Hepatocyte (in vitro differentiated cells): Measurements from ENCODE around the gene ZNF212. TPM values are rescaled to one million over a fixed set of nuclear protein-coding genes. Genes with fewer than 3 reads are reported as not detected.

Experiments
- DNase-seq: peaks from one replicate; pipeline ENCODE4 v3.0.0-alpha.2; 2016; ENCODE audit warnings: low spot score
- H2AFZ ChIP-seq: fragments of 200-600 bp; sonication (generic); 2 replicates; pipeline ENCODE4 v1.6.0; 2016; ENCODE audit warnings: antibody characterized with exemption, mild to moderate bottlenecking
- H3K27ac ChIP-seq: fragments of 200-600 bp; sonication (generic); 2 replicates; pipeline ENCODE4 v1.5.1; 2016; ENCODE audit warnings: mild to moderate bottlenecking
- H3K27me3 ChIP-seq: fragments of 200-600 bp; sonication (generic); 2 replicates; pipeline ENCODE4 v1.6.1; 2016
- H3K36me3 ChIP-seq: fragments of 200-600 bp; sonication (generic); replicated peaks from 2 replicates; pipeline ENCODE4 v1.5.1; 2016; ENCODE audit warnings: low read depth; ENCODE audit not compliant: insufficient read depth
- H3K4me1 ChIP-seq: fragments of 200-600 bp; sonication (generic); 2 replicates; pipeline ENCODE4 v1.5.1; 2016; ENCODE audit warnings: mild to moderate bottlenecking, moderate library complexity; ENCODE audit not compliant: insufficient read depth
- H3K4me2 ChIP-seq: fragments of 200-600 bp; sonication (generic); 2 replicates; pipeline ENCODE4 v1.6.0; 2016
- H3K4me3 ChIP-seq: fragments of 200-600 bp; sonication (generic); 2 replicates; pipeline ENCODE4 v1.5.1; 2016; ENCODE audit warnings: mild to moderate bottlenecking
- H3K79me2 ChIP-seq: fragments of 200-600 bp; sonication (generic); 2 replicates; pipeline ENCODE4 v1.6.0; 2017; ENCODE audit warnings: mild to moderate bottlenecking
- H3K9me2 ChIP-seq: fragments of 200-600 bp; sonication (generic); replicated peaks from 2 replicates; pipeline ENCODE4 v1.6.0; 2017; ENCODE audit warnings: mild to moderate bottlenecking; ENCODE audit not compliant: insufficient read depth
- H3K9me3 ChIP-seq: fragments of 200-600 bp; sonication (generic); 2 replicates; pipeline ENCODE4 v1.5.1; 2016; ENCODE audit warnings: low read depth, mild to moderate bottlenecking
- H4K20me1 ChIP-seq: fragments of 200-600 bp; sonication (generic); 2 replicates; pipeline ENCODE4 v1.6.0; 2016; ENCODE audit warnings: mild to moderate bottlenecking; ENCODE audit not compliant: insufficient read depth, poor library complexity, severe bottlenecking
- CTCF ChIP-seq: fragments of 200-600 bp; sonication (generic); IDR thresholded peaks from 2 replicates; pipeline ENCODE4 v1.5.1; 2016; ENCODE audit warnings: antibody characterized with exemption, mild to moderate bottlenecking; ENCODE audit not compliant: poor library complexity
- EZH2 ChIP-seq: fragments of 200-600 bp; sonication (generic); IDR thresholded peaks from 2 replicates; pipeline ENCODE4 v1.6.1; 2016; ENCODE audit warnings: antibody characterized with exemption, mild to moderate bottlenecking, borderline replicate concordance
- EZH2phosphoT487 ChIP-seq: fragments of 200-600 bp; sonication (generic); IDR thresholded peaks from one replicate; pipeline ENCODE4 v1.6.1; 2018; ENCODE audit warnings: antibody characterized with exemption, mild to moderate bottlenecking, low read depth, moderate library complexity; ENCODE audit not compliant: unreplicated experiment, severe bottlenecking
- WGBS: methylation state at CpG from one replicate; pipeline ENCODE4 v1.1.6; 2016; ENCODE audit warnings: low lambda C conversion rate; ENCODE audit errors: missing lambda C conversion rate; 5-methylcytosine and 5-hydroxymethylcytosine counted together
- polyA plus RNA-seq: library from polyadenylated mRNA; unstranded; fragments of >200 nt; fragmentation: Nextera tagmentation; extraction: Ambion mirVana; gene quantifications from 2 replicates; pipeline ENCODE4 v1.2.1, GENCODE V29; 2016
- total RNA-seq: library from RNA; depleted of rRNA; stranded (reverse); fragments of >200 nt; gene quantifications from 2 replicates; pipeline ENCODE4 v1.2.3, GENCODE V29; 2014

ZNF212 gene
- total and polyA plus RNA-seq, 2 experiments from 2014 or later = 4.6 to 9.9 TPM

GRCh38 chr7:149209518-149210269 lies 29.8 kb upstream of the ZNF212 start:
- Histone ChIP-seq H3K36me3 (no peaks in the 10 kb centered on the region), H4K20me1 (no peaks in the 10 kb centered on the region), H3K27ac (peak overlapping the region; percentile 31)

DNA sequence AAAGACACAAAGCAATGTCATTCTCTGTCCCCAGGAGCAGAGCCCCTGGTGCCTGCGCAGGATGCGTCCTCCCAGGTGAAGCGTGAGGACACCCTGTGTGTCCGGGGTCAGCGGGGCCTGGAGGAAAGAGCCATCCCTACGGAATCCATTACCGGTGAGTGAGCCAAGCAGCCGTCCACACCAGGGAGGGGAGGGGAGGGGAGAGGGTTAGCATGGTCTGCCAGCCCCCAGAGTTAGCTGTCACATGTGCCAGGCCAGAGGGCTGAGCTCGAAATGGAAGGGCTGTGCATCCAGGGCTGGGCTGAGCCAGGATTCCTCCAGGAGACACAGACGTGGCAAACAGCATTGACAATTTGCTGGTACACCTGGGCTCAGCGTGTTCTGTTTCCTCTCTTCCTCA lies 28.9 kb upstream of the ZNF212 start:
- Histone ChIP-seq H3K36me3 (no peaks in the 10 kb centered on the region), H3K79me2 (peaks cover 4% of the 10 kb centered on the region), H3K9me3 (no peaks in the 10 kb centered on the region), H2AFZ (no peak overlapping the region), H4K20me1 (no peaks in the 10 kb centered on the region), H3K27ac (no peak overlapping the region), H3K4me3 (no peak overlapping the region), H3K4me2 (no peak overlapping the region), H3K27me3 (no peaks in the 10 kb centered on the region), H3K9me2 (no peaks in the 10 kb centered on the region), H3K4me1 (no peaks in the 10 kb centered on the region)
- no peak for DNase-seq
- no peak for TF ChIP-seq EZH2phosphoT487
- TF ChIP-seq CTCF = no peak
- no peak for TF ChIP-seq EZH2
- 98% methylated on average over 10 of the region's 11 CpGs for WGBS

More at GRCh38 chr7:149209518-149210269, 29.8 kb upstream of the ZNF212 start:
- Histone ChIP-seq H3K9me3 (no peaks in the 10 kb centered on the region), H3K9me2 (no peaks in the 10 kb centered on the region), H3K79me2 (peaks cover 4% of the 10 kb centered on the region), H3K4me2 (no peak overlapping the region), H3K4me3 (no peak overlapping the region), H3K27me3 (no peaks in the 10 kb centered on the region), H3K4me1 (no peaks in the 10 kb centered on the region), H2AFZ (no peak overlapping the region)
- 73% methylated on average over 7 of the region's 7 CpGs for WGBS
- peak; percentile 60 for DNase-seq
- TF ChIP-seq EZH2phosphoT487 (no peak), CTCF (peak; percentile 49)

DNA sequence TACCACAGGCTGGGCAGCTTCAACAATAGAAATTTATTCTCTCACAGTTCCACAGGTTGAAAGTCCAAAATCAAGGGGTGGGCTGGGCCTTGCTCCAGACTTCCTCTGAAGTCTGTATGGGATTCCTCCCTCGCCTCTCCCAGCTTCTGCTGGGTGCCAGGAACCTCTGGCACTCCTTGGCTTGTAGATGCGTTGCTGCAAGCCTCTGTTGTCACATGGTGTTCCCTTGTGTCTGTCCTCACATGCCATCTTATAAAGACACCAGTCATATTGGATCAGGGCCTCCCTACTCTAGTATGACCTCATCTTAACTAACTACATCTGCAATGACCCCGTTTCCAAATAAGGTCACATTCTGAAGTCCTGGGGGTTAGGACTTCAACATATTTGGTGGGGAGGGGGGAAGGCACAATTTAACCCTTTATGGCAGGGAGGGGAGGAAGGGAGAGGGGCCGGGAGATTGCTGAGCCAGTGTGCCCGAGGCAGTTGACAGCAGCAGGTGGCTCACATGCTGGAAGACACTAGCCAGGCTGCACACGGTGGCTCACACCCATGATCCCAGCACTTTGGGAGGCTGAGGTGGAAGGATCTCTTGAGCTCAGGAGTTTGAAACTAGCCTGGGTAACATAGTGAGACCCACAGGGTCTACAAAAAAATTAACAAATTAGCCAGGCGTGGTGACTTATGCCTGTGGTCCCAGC lies 25.3 kb upstream of the ZNF212 start:
- Histone ChIP-seq H3K27ac (no peak overlapping the region), H3K4me3 (no peak overlapping the region), H3K36me3 (no peaks in the 10 kb centered on the region), H3K4me2 (no peak overlapping the region), H3K9me2 (no peaks in the 10 kb centered on the region), H3K79me2 (no peaks in the 10 kb centered on the region), H3K9me3 (no peaks in the 10 kb centered on the region), H3K27me3 (no peaks in the 10 kb centered on the region), H3K4me1 (no peaks in the 10 kb centered on the region), H2AFZ (no peak overlapping the region), H4K20me1 (no peaks in the 10 kb centered on the region)
- WGBS = over 99% methylated on average over 7 of the region's 7 CpGs
- no peak for DNase-seq
- TF ChIP-seq CTCF (no peak), EZH2phosphoT487 (no peak), EZH2 (no peak)
